HepG2 (cell line): ENCODE data around the gene RHBDD3. TPM values are rescaled to one million over a fixed set of nuclear protein-coding genes. Genes with fewer than 3 reads are reported as not detected.

Experiments used
- ATAC-seq: fragments of 200-7000 bp; cut with Tn5 transposase; 3 replicates; pipeline ENCODE4 v1.9.1; 2020; ENCODE audit warnings: mild to moderate bottlenecking, moderate library complexity
- BruUV-seq: library from RNA; stranded (reverse); fragments of 400-500 nt; replicated peaks from 2 replicates; lab custom pipeline; 2021; lab: Mats Ljungman, UMichigan
- CTCF ChIA-PET: fragments of 300-600 bp; formaldehyde crosslinking; extraction: SDS; loops from one replicate; lab custom pipeline; 2021; ENCODE audit warnings: low total read pairs, inconsistent platforms, low intra/inter-chr PET ratio; lab: Yijun Ruan, JAX
- POLR2A ChIA-PET: fragments of 350-600 bp; sonication (Branson Sonifier 250); formaldehyde crosslinking; loops from one replicate; lab custom pipeline; 2020; ENCODE audit warnings: antibody characterized with exemption, inconsistent platforms; lab: Yijun Ruan, JAX
- DNase-seq: peaks from one replicate; pipeline ENCODE4 v3.0.0-alpha.2; 2015; ENCODE audit warnings: low spot score
- FAIRE-seq: peaks from 3 replicates; lab custom pipeline; 2011; peaks lifted over from hg19 to GRCh38; lab: Jason Lieb, UNC
- H2AFZ ChIP-seq: one replicate; pipeline ENCODE4 v1.6.1; 2011; ENCODE audit warnings: low read length, inconsistent platforms
- H3K27ac ChIP-seq: fragments of 300-600 bp; 3 replicates; pipeline ENCODE4 v1.8.0; 2011; ENCODE audit warnings: mixed run types, mild to moderate bottlenecking, mixed read lengths, low read length, inconsistent platforms; ENCODE audit not compliant: insufficient read depth; ENCODE audit errors: extremely low read length
- H3K27me3 ChIP-seq, 2 experiments: fragments of 200-600 bp in 1 of 2; 2 replicates in 1 of 2; 3 replicates in 1 of 2; pipeline versions ENCODE4 v1.6.0 to v1.8.0; 2011; ENCODE audit warnings: low read length in 2 of 2, mild to moderate bottlenecking in 2 of 2, moderate library complexity in 2 of 2, inconsistent platforms in 1 of 2; ENCODE audit not compliant: insufficient read depth in 2 of 2, control insufficient read depth in 1 of 2
- H3K36me3 ChIP-seq, 2 experiments: fragments of 200-600 bp in 1 of 2; replicated peaks in 1 of 2; 2 replicates in 1 of 2; 3 replicates in 1 of 2; pipeline versions ENCODE4 v1.5.1 to v1.8.0; 2011; ENCODE audit warnings: low read length in 2 of 2, inconsistent platforms in 1 of 2; ENCODE audit not compliant: insufficient read depth in 2 of 2, control insufficient read depth in 1 of 2
- H3K4me1 ChIP-seq: 2 replicates; pipeline ENCODE4 v1.5.1; 2012; ENCODE audit warnings: low read length, inconsistent platforms; ENCODE audit not compliant: insufficient read depth
- H3K4me2 ChIP-seq: 2 replicates; pipeline ENCODE4 v1.6.0; 2011; ENCODE audit warnings: low read depth, low read length, inconsistent platforms
- H3K4me3 ChIP-seq, 3 experiments: fragments of 200-600 bp in 1 of 3; sonication (generic), shearing (Covaris generic) in 1 of 3; replicated peaks in 1 of 3; 2 replicates each; pipeline ENCODE4 v1.5.1; 2011 to 2016; ENCODE audit warnings: low read length in 3 of 3, inconsistent platforms in 2 of 3, low read depth in 2 of 3, mild to moderate bottlenecking in 2 of 3, control low read depth in 1 of 3, mixed read lengths in 1 of 3; ENCODE audit not compliant: insufficient read depth in 1 of 3
- H3K79me2 ChIP-seq: one replicate; pipeline ENCODE4 v1.6.1; 2011; ENCODE audit warnings: low read length, inconsistent platforms; ENCODE audit not compliant: insufficient read depth
- H3K9ac ChIP-seq: 2 replicates; pipeline ENCODE4 v1.6.0; 2011; ENCODE audit warnings: mild to moderate bottlenecking, low read depth, low read length, inconsistent platforms; ENCODE audit not compliant: insufficient read depth
- H3K9me3 ChIP-seq: 2 replicates; pipeline ENCODE4 v1.5.1; 2012; ENCODE audit warnings: mild to moderate bottlenecking, low read length
- H4K20me1 ChIP-seq: 2 replicates; pipeline ENCODE4 v1.6.0; 2011; ENCODE audit warnings: inconsistent platforms, mild to moderate bottlenecking, low read length, moderate library complexity; ENCODE audit not compliant: insufficient read depth
- ARNT ChIP-seq: fragments of 450-650 bp; IDR thresholded peaks from 2 replicates; pipeline ENCODE4 v1.6.1; 2017
- KMT2B ChIP-seq: IDR thresholded peaks from 2 replicates; pipeline ENCODE4 v1.6.1; 2016; ENCODE audit warnings: missing genetic modification reagents, missing compliant biosample characterization
- MAFG ChIP-seq: sonication (generic); formaldehyde crosslinking; IDR thresholded peaks from 2 replicates; pipeline ENCODE4 v1.5.1; 2020; ENCODE audit warnings: mild to moderate bottlenecking, missing genetic modification reagents
- PBX3 ChIP-seq: sonication (generic); formaldehyde crosslinking; IDR thresholded peaks from 2 replicates; pipeline ENCODE4 v1.8.1; 2023; ENCODE audit warnings: missing genetic modification reagents, inconsistent platforms, borderline replicate concordance
- POLR2A ChIP-seq, 2 experiments: IDR thresholded peaks; 2 replicates each; pipeline ENCODE4 v1.6.1; 2011; ENCODE audit warnings: low read depth in 2 of 2, low read length in 2 of 2, mild to moderate bottlenecking in 1 of 2, moderate library complexity in 1 of 2; ENCODE audit not compliant: insufficient read depth in 1 of 2
- SALL2 ChIP-seq: sonication (generic); formaldehyde crosslinking; IDR thresholded peaks from 2 replicates; pipeline ENCODE4 v1.8.1; 2023; ENCODE audit warnings: mild to moderate bottlenecking, missing genetic modification reagents, inconsistent platforms
- UBTF ChIP-seq: sonication (generic); formaldehyde crosslinking; IDR thresholded peaks from 2 replicates; pipeline ENCODE4 v1.4.0; 2020; ENCODE audit warnings: mild to moderate bottlenecking, missing genetic modification reagents
- ZGPAT ChIP-seq: IDR thresholded peaks from 2 replicates; pipeline ENCODE4 v1.6.1; 2016; ENCODE audit warnings: mild to moderate bottlenecking
- ZNF10 ChIP-seq: sonication (generic); formaldehyde crosslinking; IDR thresholded peaks from 2 replicates; pipeline ENCODE4 v1.4.0; 2020; ENCODE audit warnings: mild to moderate bottlenecking, low read depth, missing genetic modification reagents, borderline replicate concordance
- ZNF17 ChIP-seq: sonication (generic); formaldehyde crosslinking; IDR thresholded peaks from 2 replicates; pipeline ENCODE4 v1.5.0; 2020; ENCODE audit warnings: mild to moderate bottlenecking, missing genetic modification reagents
- ZNF512B ChIP-seq: sonication (generic); formaldehyde crosslinking; IDR thresholded peaks from 2 replicates; pipeline ENCODE4 v1.5.1; 2020; ENCODE audit warnings: missing genetic modification reagents, mild to moderate bottlenecking, borderline replicate concordance
- ZNF552 ChIP-seq: sonication (generic); formaldehyde crosslinking; IDR thresholded peaks from 2 replicates; pipeline ENCODE4 v1.9.0; 2022; ENCODE audit warnings: missing genetic modification reagents, mild to moderate bottlenecking, borderline replicate concordance
- ZNF577 ChIP-seq: sonication (generic); formaldehyde crosslinking; IDR thresholded peaks from 2 replicates; pipeline ENCODE4 v1.4.0; 2020; ENCODE audit warnings: mild to moderate bottlenecking, low read depth, missing genetic modification reagents, borderline replicate concordance
- ZNF781 ChIP-seq: sonication (generic); formaldehyde crosslinking; IDR thresholded peaks from 2 replicates; pipeline ENCODE4 v1.5.1; 2020; ENCODE audit warnings: borderline replicate concordance, mild to moderate bottlenecking, missing genetic modification reagents; ENCODE audit errors: not compliant biosample characterization
- ZSCAN22 ChIP-seq: sonication (generic); formaldehyde crosslinking; IDR thresholded peaks from 2 replicates; pipeline ENCODE4 v1.4.0; 2020; ENCODE audit warnings: mild to moderate bottlenecking, missing genetic modification reagents
- WGBS: methylation state at CpG from one replicate; pipeline ENCODE4 v1.1.6; 2017; ENCODE audit warnings: low lambda C conversion rate; 5-methylcytosine and 5-hydroxymethylcytosine counted together
- in situ Hi-C: cut with HindIII; loops from 2 replicates; pipeline ENCODE4 v1.10.0; 2017; ENCODE audit warnings: low pct_unique_long_range_greater_than_20kb; ENCODE audit not compliant: extremely low pct_ligation_motif_present
- intact Hi-C: fragments of 100-400 bp; cut with micrococcal nuclease; formaldehyde crosslinking; loops from one replicate; pipeline ENCODE4 v1.10.0; 2022; ENCODE audit not compliant: unreplicated experiment
- polyA plus RNA-seq, 8 experiments: library from polyadenylated mRNA; depleted of rRNA in 3 of 8; stranded (reverse) in 7 of 8; unstranded in 1 of 8; fragments of >200 nt; fragmentation: Illumina TruSeq in 4 of 8; extraction: Trizol in 4 of 8; gene quantifications; 2 replicates each; pipeline versions ENCODE4 v1.2.1 to v1.2.3, GENCODE V29; 2011 to 2016; ENCODE audit warnings: low read depth in 4 of 8, missing spikeins in 1 of 8, mixed read lengths in 1 of 8; ENCODE audit not compliant: insufficient read depth in 1 of 8
- total RNA-seq, 5 experiments: library from RNA; depleted of rRNA; stranded (reverse); fragments of >200 nt; fragmentation: Illumina TruSeq; extraction: Trizol; gene quantifications; 2 replicates each; pipeline ENCODE4 v1.2.3, GENCODE V29; 2016; ENCODE audit warnings: low read depth in 1 of 5

RHBDD3 gene
- total and polyA plus RNA-seq, 2 of the 13 experiments (the other 11 are each of a cell fraction or from before 2014, with no cell fraction given): 12.1 to 26.7 TPM

- TF ChIP-seq SALL2 (no peak), MAFG (CRISPR knock-in tag) (no peak), ZNF577 (CRISPR knock-in tag) (no peak), ZNF512B (CRISPR knock-in tag) (no peak), ZNF17 (no peak)
- TF ChIP-seq, all 625 proteins: peak for 28
These were observed 2.1 kb upstream of the RHBDD3 start (continued) for GRCh38 chr22:29269731-29270474.

- Histone ChIP-seq H3K4me3 (peak overlapping the region; percentile 75 to 96 (median 93)), H3K79me2 (peaks cover 83% of the 10 kb centered on the region), H3K4me2 (peak overlapping the region; percentile 90), H3K27ac (peak overlapping the region; percentile 98), H2AFZ (no peak overlapping the region), H4K20me1 (peaks cover 49% of the 10 kb centered on the region), H3K27me3 (no peaks in the 10 kb centered on the region; a peak in 1 of 5 replicates), H3K4me1 (peaks cover 61% of the 10 kb centered on the region), H3K9me3 (no peaks in the 10 kb centered on the region), H3K9ac (peak overlapping the region; percentile 100), H3K36me3 (peaks cover 10 to 42% of the 10 kb centered on the region in 2 experiments)
- ATAC-seq (no peak), FAIRE-seq (no peak), DNase-seq (no peak)
- CTCF ChIA-PET: no interaction called here
- POLR2A ChIA-PET: interaction anchor here (1.2 to 1.9 kb wide), 2 partner anchors 8 kb away, joined by 4 to 7 read pairs; no protein-coding TSS in a partner anchor
- WGBS: under 1% methylated on average over 14 of the region's 14 CpGs
- intact Hi-C loops: no loop called here
- in situ Hi-C loops: no loop called here
- TSS peak; percentile 47 for BruUV-seq
- TF ChIP-seq ZNF781 (CRISPR knock-in tag) (peak; percentile 52), PBX3 (CRISPR knock-in tag) (no peak), UBTF (CRISPR knock-in tag) (no peak), POLR2A (IDR thresholded peaks at IDR 0.05; ENCODE audit: insufficient read depth in 1 of 2, low read depth in 2 of 2, low read length in 2 of 2) (peak in 1 of 2 experiments; percentile 8; a peak in 1 of 4 replicates), ZGPAT (CRISPR knock-in tag) (no peak), ZNF10 (CRISPR knock-in tag) (no peak), KMT2B (CRISPR knock-in tag) (no peak), ZNF552 (CRISPR knock-in tag) (no peak), ARNT (no peak), ZSCAN22 (CRISPR knock-in tag) (no peak)
These were observed 1.4 kb upstream of the RHBDD3 start for GRCh38 chr22:29269230-29269604.
